ENCODE results near the gene ZNF366. TPM values are rescaled to one million over a fixed set of nuclear protein-coding genes. Genes with fewer than 3 reads are reported as not detected.

Gene ZNF366
- total RNA-seq, 2 experiments from 2014 or later: not detected

DNA sequence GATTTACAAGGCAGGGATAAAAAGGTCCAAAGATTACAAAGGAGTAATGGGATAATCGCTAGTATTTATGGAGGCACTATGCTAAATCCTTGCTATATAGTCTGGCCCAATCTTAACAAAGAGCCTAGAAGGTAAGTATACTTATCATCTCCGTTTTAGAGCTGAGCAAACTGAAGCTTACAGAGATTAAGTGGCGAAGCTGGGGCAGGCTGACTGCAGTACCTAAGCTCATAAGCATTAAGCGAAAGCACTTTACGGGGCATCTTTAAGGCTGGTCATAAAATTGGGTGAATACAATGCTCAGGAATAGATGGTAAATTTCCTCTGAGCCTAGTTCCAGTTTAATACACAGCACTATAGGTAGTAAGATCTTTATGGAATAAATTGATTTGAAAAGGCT is 30.0 kb upstream of the ZNF366 start:
- DNase-seq: no peak
- CTCF ChIA-PET: no interaction called here
- Mint-ChIP-seq H3K36me3 (ENCODE audit: low read depth) (no peaks in the 10 kb centered on the region), H3K4me1 (no peaks in the 10 kb centered on the region), H3K27ac (no peak overlapping the region), H3K4me3 (no peak overlapping the region), H3K27me3 (peaks cover 17% of the 10 kb centered on the region), H3K9me3 (no peaks in the 10 kb centered on the region)
- POLR2A ChIA-PET: no interaction called here

- no peak overlapping the region for H3K4me3 Mint-ChIP-seq
- H3K36me3 Mint-ChIP-seq (ENCODE audit: low read depth): no peaks in the 10 kb centered on the region
- no peaks in the 10 kb centered on the region for H3K4me1 Mint-ChIP-seq
- DNase-seq: no peak
- POLR2A ChIA-PET: no interaction called here
- no peaks in the 10 kb centered on the region for H3K9me3 Mint-ChIP-seq
- CTCF ChIA-PET: no interaction called here
- no peak overlapping the region for H3K27ac Mint-ChIP-seq
- peaks cover 8% of the 10 kb centered on the region for H3K27me3 Mint-ChIP-seq
These were observed 24.4 kb upstream of the ZNF366 start for GRCh38 chr5:72531496-72532190.

DNA sequence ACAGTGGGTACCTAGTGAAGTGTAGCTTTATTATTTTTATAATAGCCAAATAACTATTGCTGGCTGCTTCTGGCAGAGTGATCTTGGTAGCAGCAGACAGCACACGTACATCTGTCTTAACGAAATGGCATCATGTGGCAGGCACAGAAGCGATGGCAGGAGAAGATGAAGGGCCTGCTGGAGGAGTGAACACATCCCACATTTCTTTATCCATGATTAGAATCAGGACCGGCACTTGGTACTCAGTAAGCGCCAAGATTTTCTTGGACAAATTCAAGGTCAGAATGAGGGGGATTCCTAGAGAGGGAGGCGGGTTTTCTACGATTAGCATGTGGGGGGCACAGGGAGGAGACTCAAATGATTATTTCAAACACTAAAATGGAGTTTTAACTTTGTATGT is 23.0 kb upstream of the ZNF366 start:
- no peaks in the 10 kb centered on the region for H3K9me3 Mint-ChIP-seq
- no peak overlapping the region for H3K4me3 Mint-ChIP-seq
- H3K27me3 Mint-ChIP-seq: peaks cover 8% of the 10 kb centered on the region
- H3K4me1 Mint-ChIP-seq: no peaks in the 10 kb centered on the region
- no peaks in the 10 kb centered on the region for H3K36me3 Mint-ChIP-seq (ENCODE audit: low read depth)
- ChIA-PET POLR2A (no interaction called here), CTCF (no interaction called here)
- DNase-seq: no peak
- no peak overlapping the region for H3K27ac Mint-ChIP-seq

DNA sequence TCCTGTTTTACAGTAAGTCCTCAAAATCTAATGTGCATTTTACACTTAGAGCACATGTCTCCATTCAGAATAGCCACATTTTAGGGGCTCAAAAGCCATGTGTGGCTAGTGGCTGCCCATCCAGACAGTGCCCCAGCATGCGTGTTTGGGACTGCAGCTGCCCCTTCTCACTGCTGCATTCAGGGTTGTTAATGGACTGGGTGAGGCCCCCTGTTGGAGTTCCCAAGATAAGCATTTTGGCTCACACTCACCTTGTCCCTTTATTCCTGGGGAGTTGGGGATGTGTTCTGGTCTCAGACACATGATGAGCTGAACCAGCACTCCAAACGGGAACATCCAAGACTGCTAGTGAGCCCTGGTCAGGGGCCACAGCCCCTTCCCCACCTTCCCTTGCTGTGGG is 22.2 kb upstream of the ZNF366 start:
- Mint-ChIP-seq H3K9me3 (no peaks in the 10 kb centered on the region), H3K36me3 (ENCODE audit: low read depth) (no peaks in the 10 kb centered on the region), H3K4me1 (no peaks in the 10 kb centered on the region), H3K27ac (no peak overlapping the region), H3K4me3 (no peak overlapping the region), H3K27me3 (peaks cover 5% of the 10 kb centered on the region)
- ChIA-PET POLR2A (no interaction called here), CTCF (no interaction called here)
- no peak for DNase-seq

- Mint-ChIP-seq H3K9me3 (no peaks in the 10 kb centered on the region), H3K27ac (no peak overlapping the region), H3K27me3 (peaks cover 3% of the 10 kb centered on the region), H3K4me3 (no peak overlapping the region), H3K4me1 (no peaks in the 10 kb centered on the region), H3K36me3 (ENCODE audit: low read depth) (no peaks in the 10 kb centered on the region)
- ChIA-PET CTCF (no interaction called here), POLR2A (no interaction called here)
- DNase-seq: no peak
These were observed 18.6 kb upstream of the ZNF366 start for GRCh38 chr5:72525816-72526215.

- H3K27me3 Mint-ChIP-seq: peaks cover 3% of the 10 kb centered on the region
- H3K4me1 Mint-ChIP-seq: no peaks in the 10 kb centered on the region
These were observed 16.9 kb upstream of the ZNF366 start for GRCh38 chr5:72523960-72524582.

GRCh38 chr5:72522607-72523006 is 15.4 kb upstream of the ZNF366 start:
- POLR2A ChIA-PET: no interaction called here
- no peak overlapping the region for H3K27ac Mint-ChIP-seq
- CTCF ChIA-PET: no interaction called here
- H3K4me1 Mint-ChIP-seq: no peaks in the 10 kb centered on the region
- H3K4me3 Mint-ChIP-seq: no peak overlapping the region
- H3K9me3 Mint-ChIP-seq: no peaks in the 10 kb centered on the region
- H3K36me3 Mint-ChIP-seq (ENCODE audit: low read depth): no peaks in the 10 kb centered on the region
- DNase-seq: no peak
- peaks cover 3% of the 10 kb centered on the region for H3K27me3 Mint-ChIP-seq

More at GRCh38 chr5:72523960-72524582, 16.9 kb upstream of the ZNF366 start:
- Mint-ChIP-seq H3K4me3 (no peak overlapping the region), H3K9me3 (no peaks in the 10 kb centered on the region), H3K27ac (no peak overlapping the region), H3K36me3 (ENCODE audit: low read depth) (no peaks in the 10 kb centered on the region)
- no peak for DNase-seq
- ChIA-PET POLR2A (no interaction called here), CTCF (interaction anchor here (0.5 to 0.6 kb wide), 2 partner anchors 334 to 378 kb away, joined by 3 read pairs; no protein-coding TSS in a partner anchor)

DNA sequence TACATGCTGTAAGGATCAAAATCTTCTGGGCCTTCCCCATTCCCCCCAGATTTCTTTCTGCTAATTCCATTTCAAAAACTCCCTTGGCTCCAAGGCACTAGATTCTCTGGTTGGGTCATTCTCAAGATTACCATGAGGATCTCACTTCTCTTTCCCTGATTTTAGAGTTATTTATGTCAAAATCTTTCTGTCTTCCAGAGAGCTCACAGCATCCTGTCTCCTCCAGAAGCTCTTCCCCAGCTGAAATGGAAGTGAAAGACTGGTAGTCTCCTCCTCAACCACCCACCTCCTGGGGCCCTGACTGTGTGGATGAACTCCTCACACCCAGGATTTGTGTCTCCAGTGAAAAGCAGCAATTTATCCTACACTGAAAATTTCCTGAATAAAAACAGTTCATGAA is 11.9 kb upstream of the ZNF366 start:
- peaks cover 3% of the 10 kb centered on the region for H3K27me3 Mint-ChIP-seq
- no peak overlapping the region for H3K27ac Mint-ChIP-seq
- H3K4me3 Mint-ChIP-seq: no peak overlapping the region
- no peaks in the 10 kb centered on the region for H3K36me3 Mint-ChIP-seq (ENCODE audit: low read depth)
- no peaks in the 10 kb centered on the region for H3K4me1 Mint-ChIP-seq
- CTCF ChIA-PET: no interaction called here
- POLR2A ChIA-PET: no interaction called here
- no peaks in the 10 kb centered on the region for H3K9me3 Mint-ChIP-seq
- no peak for DNase-seq

DNA sequence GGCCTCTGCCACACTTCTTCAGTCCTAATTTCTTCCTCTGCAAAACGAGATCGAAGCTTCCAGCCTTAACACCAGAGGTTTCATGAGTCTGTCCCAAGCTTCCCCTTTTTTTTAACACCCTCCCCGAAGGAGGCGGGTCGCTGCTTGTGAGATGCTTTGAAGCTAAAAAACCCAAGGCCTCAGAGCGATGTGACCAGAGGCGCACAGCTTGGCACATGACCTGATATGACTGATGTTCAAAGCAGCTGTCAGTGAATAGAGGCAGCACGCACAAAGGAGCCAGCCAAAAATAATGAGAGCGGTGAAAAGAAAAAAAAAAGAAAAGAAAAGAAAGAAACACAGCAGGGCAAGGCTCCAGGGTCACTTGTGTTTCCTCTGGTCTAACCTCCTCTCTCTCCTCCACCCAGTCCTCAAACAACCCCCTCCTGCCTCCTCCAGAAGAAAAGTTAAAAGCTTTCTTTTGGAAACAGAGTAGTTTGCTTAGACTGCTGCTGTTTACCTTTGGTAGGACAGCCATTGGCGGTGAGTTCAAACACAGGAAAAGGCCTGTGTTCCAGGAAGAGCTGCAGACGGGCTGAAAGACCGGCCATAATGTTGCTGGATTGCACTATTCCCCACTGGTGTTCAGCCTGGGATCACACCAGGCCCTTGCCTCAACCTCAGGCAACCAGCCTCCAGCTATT is 10.9 kb upstream of the ZNF366 start:
- Mint-ChIP-seq H3K4me3 (no peak overlapping the region), H3K27ac (no peak overlapping the region), H3K36me3 (ENCODE audit: low read depth) (no peaks in the 10 kb centered on the region), H3K4me1 (no peaks in the 10 kb centered on the region), H3K27me3 (peaks cover 3% of the 10 kb centered on the region), H3K9me3 (no peaks in the 10 kb centered on the region)
- DNase-seq: no peak
- ChIA-PET POLR2A (no interaction called here), CTCF (no interaction called here)

DNA sequence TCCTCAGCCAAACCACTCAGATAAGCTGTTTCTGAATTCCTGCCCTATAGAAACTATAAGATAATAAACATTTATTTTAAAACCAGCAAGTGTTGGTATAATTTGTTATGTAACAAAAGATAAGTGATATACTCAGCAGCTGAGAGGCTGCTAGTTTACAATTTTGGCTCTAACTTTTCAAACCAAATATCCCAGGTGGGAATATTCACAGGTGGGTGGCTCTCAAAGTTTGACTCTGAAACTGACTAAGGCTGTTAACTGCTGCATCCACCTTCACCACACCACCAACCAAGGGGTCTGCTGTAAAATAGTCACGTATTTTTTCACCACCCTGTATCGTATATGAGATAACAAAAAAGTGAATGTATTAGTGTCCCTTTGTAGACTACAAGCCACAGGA is 9.7 kb upstream of the ZNF366 start:
- H3K4me3 Mint-ChIP-seq: no peak overlapping the region
- H3K4me1 Mint-ChIP-seq: no peaks in the 10 kb centered on the region
- CTCF ChIA-PET: no interaction called here
- H3K27ac Mint-ChIP-seq: no peak overlapping the region
- DNase-seq: no peak
- H3K9me3 Mint-ChIP-seq: no peaks in the 10 kb centered on the region
- POLR2A ChIA-PET: no interaction called here
- peaks cover 3% of the 10 kb centered on the region for H3K27me3 Mint-ChIP-seq
- no peaks in the 10 kb centered on the region for H3K36me3 Mint-ChIP-seq (ENCODE audit: low read depth)

- no peak overlapping the region for H3K4me3 Mint-ChIP-seq
- DNase-seq: no peak
- H3K4me1 Mint-ChIP-seq: no peaks in the 10 kb centered on the region
- H3K27ac Mint-ChIP-seq: no peak overlapping the region
- no peaks in the 10 kb centered on the region for H3K36me3 Mint-ChIP-seq (ENCODE audit: low read depth)
- H3K9me3 Mint-ChIP-seq: no peaks in the 10 kb centered on the region
- CTCF ChIA-PET: no interaction called here
- POLR2A ChIA-PET: no interaction called here
- peaks cover 15% of the 10 kb centered on the region for H3K27me3 Mint-ChIP-seq
These were observed 8.0 kb upstream of the ZNF366 start for GRCh38 chr5:72515211-72515610.

- CTCF ChIA-PET: no interaction called here
These were observed 5.3 kb upstream of the ZNF366 start for GRCh38 chr5:72512593-72512860.

GRCh38 chr5:72511774-72512592 is 4.8 kb upstream of the ZNF366 start:
- ChIA-PET POLR2A (no interaction called here), CTCF (no interaction called here)
- Mint-ChIP-seq H3K9me3 (no peaks in the 10 kb centered on the region), H3K4me1 (no peaks in the 10 kb centered on the region), H3K36me3 (ENCODE audit: low read depth) (no peaks in the 10 kb centered on the region), H3K27ac (no peak overlapping the region), H3K27me3 (peaks cover 24% of the 10 kb centered on the region), H3K4me3 (no peak overlapping the region)
- no peak for DNase-seq

More at GRCh38 chr5:72512593-72512860, 5.3 kb upstream of the ZNF366 start:
- H3K9me3 Mint-ChIP-seq: no peaks in the 10 kb centered on the region
- H3K36me3 Mint-ChIP-seq (ENCODE audit: low read depth): no peaks in the 10 kb centered on the region
- H3K27ac Mint-ChIP-seq: no peak overlapping the region
- no peaks in the 10 kb centered on the region for H3K4me1 Mint-ChIP-seq
- no peak for DNase-seq
- H3K4me3 Mint-ChIP-seq: no peak overlapping the region
- peaks cover 21% of the 10 kb centered on the region for H3K27me3 Mint-ChIP-seq
- POLR2A ChIA-PET: no interaction called here

Data from activated CD4-positive, alpha-beta T cell treated with anti-CD3 and anti-CD28 coated beads, Interleukin-2, amount 10 ng/mL, durations not matched to agents 7 days and 5 days (primary cell).